DND-41 (cell line): ENCODE results near the gene HOPX.

Source experiments
- ATAC-seq: fragments of 200-7000 bp; cut with Tn5 transposase; 3 replicates; pipeline ENCODE4 v1.9.1; 2021; ENCODE audit warnings: low read depth; ENCODE audit not compliant: insufficient read depth
- DNase-seq: peaks from one replicate; pipeline ENCODE4 v3.0.0-alpha.2; 2020
- H2AFZ ChIP-seq: 2 replicates; pipeline ENCODE4 v1.6.0; 2012; ENCODE audit warnings: low read depth, low read length
- H3K27ac ChIP-seq: 2 replicates; pipeline ENCODE4 v1.5.1; 2012; ENCODE audit warnings: low read length, inconsistent platforms
- H3K27me3 ChIP-seq: fragments of 200-600 bp; sonication (generic); 2 replicates; pipeline ENCODE4 v1.6.0; 2012; ENCODE audit warnings: low read length, mild to moderate bottlenecking, inconsistent platforms; ENCODE audit not compliant: insufficient read depth, poor library complexity
- H3K36me3 ChIP-seq: 2 replicates; pipeline ENCODE4 v1.5.1; 2012; ENCODE audit warnings: low read length, inconsistent platforms; ENCODE audit not compliant: insufficient read depth
- H3K4me1 ChIP-seq: 2 replicates; pipeline ENCODE4 v1.5.1; 2012; ENCODE audit warnings: mild to moderate bottlenecking, low read length; ENCODE audit not compliant: insufficient read depth
- H3K4me2 ChIP-seq: 2 replicates; pipeline ENCODE4 v1.6.0; 2012; ENCODE audit warnings: mild to moderate bottlenecking, moderate library complexity, low read length, inconsistent platforms; ENCODE audit not compliant: insufficient read depth
- H3K4me3 ChIP-seq, 2 experiments: fragments of 200-600 bp in 1 of 2; shearing (Covaris generic) in 1 of 2; 2 replicates each; pipeline ENCODE4 v1.5.1; 2012 to 2016; ENCODE audit warnings: inconsistent platforms in 2 of 2, low read length in 2 of 2, mild to moderate bottlenecking in 2 of 2, low read depth in 1 of 2, moderate library complexity in 1 of 2
- H3K79me2 ChIP-seq: 2 replicates; pipeline ENCODE4 v1.6.0; 2012; ENCODE audit warnings: low read length, inconsistent platforms; ENCODE audit not compliant: insufficient read depth
- H3K9ac ChIP-seq: 2 replicates; pipeline ENCODE4 v1.6.0; 2012; ENCODE audit warnings: low read depth, mild to moderate bottlenecking, inconsistent platforms, low read length, moderate library complexity
- H3K9me3 ChIP-seq: 2 replicates; pipeline ENCODE4 v1.5.1; 2012; ENCODE audit warnings: low read length, moderate library complexity, mild to moderate bottlenecking, inconsistent platforms; ENCODE audit not compliant: insufficient read depth, severe bottlenecking
- H4K20me1 ChIP-seq: 2 replicates; pipeline ENCODE4 v1.6.0; 2012; ENCODE audit warnings: low read length; ENCODE audit not compliant: insufficient read depth
- EZH2 ChIP-seq: IDR thresholded peaks from 3 replicates; pipeline ENCODE4 v1.6.1; 2012; ENCODE audit warnings: borderline replicate concordance, low read depth, mild to moderate bottlenecking, moderate library complexity, low read length, inconsistent platforms; ENCODE audit not compliant: severe bottlenecking
- TF ChIP-seq, protein P1 (sequence below): IDR thresholded peaks from 2 replicates; pipeline ENCODE4 v1.5.1; 2012; ENCODE audit warnings: borderline replicate concordance, low read length, moderate library complexity, mild to moderate bottlenecking; ENCODE audit not compliant: poor library complexity, severe bottlenecking; ENCODE audit errors: extremely low read depth

The HOPX gene

DNA sequence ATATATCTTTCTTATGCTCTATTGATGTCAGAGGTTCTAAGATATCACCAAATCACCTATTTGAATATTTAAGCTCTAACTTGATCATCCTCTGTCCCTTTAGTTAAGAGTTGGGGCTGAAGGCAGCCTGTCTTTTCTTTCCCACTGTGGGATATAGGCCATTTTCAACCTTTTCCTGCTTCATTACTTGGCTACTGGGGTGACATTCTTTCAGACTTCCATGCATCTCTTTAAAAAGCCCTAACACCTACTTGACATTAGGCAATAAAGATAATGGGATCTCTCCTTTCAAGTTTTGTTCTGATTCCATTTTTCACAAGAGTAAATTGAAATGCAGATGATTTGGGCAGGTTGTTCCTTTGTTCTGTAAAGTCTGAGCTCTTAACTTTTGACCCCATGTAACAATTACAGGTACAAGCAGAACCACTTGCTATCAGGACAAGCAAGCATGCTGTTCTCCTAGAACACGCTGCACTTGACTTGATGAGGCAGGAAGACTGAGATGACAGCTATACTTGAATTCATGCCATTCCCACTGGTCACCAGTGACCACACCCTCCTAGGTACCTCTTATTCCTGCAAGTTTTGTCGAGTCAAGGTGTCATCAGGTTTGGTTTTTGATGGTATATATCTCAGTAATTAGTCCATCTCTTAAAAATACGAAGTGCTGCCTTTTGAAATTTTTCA lies 18.2 kb downstream of the HOPX start:
- Histone ChIP-seq H3K27ac (no peak overlapping the region), H3K4me1 (no peaks in the 10 kb centered on the region), H3K4me2 (no peak overlapping the region), H3K4me3 (no peak overlapping the region), H3K36me3 (no peaks in the 10 kb centered on the region), H4K20me1 (no peaks in the 10 kb centered on the region), H3K79me2 (no peaks in the 10 kb centered on the region), H3K9me3 (no peaks in the 10 kb centered on the region), H2AFZ (no peak overlapping the region), H3K27me3 (peaks cover 4% of the 10 kb centered on the region), H3K9ac (no peak overlapping the region)
- TF ChIP-seq, protein P1, sequence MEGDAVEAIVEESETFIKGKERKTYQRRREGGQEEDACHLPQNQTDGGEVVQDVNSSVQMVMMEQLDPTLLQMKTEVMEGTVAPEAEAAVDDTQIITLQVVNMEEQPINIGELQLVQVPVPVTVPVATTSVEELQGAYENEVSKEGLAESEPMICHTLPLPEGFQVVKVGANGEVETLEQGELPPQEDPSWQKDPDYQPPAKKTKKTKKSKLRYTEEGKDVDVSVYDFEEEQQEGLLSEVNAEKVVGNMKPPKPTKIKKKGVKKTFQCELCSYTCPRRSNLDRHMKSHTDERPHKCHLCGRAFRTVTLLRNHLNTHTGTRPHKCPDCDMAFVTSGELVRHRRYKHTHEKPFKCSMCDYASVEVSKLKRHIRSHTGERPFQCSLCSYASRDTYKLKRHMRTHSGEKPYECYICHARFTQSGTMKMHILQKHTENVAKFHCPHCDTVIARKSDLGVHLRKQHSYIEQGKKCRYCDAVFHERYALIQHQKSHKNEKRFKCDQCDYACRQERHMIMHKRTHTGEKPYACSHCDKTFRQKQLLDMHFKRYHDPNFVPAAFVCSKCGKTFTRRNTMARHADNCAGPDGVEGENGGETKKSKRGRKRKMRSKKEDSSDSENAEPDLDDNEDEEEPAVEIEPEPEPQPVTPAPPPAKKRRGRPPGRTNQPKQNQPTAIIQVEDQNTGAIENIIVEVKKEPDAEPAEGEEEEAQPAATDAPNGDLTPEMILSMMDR, result no peak
- no peak for TF ChIP-seq EZH2
- DNase-seq (no peak), ATAC-seq (no peak)

DNA sequence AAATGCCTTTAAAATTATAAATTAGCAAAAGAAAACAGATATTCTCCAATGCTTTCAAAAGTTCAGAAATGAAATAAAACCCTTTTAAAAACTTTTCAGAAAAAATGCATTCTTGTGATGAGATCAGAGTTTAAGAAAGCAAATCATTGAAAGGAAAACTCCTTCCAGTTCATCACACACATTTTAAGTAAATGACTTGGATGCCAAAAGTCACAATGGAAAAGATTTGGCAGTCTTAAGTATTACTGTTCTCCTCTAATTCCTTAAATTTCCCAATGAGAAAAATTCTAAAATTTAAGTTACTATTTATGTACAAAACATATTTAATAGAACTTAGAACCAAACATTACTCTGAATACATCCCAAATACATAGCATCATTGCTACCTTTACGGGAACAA lies 21.1 kb downstream of the HOPX start:
- no peak overlapping the region for H3K27ac ChIP-seq
- H3K79me2 ChIP-seq, result no peaks in the 10 kb centered on the region
- no peaks in the 10 kb centered on the region for H3K9me3 ChIP-seq
- peaks cover 4% of the 10 kb centered on the region for H3K27me3 ChIP-seq
- DNase-seq, result no peak
- H3K36me3 ChIP-seq, result no peaks in the 10 kb centered on the region
- H4K20me1 ChIP-seq, result no peaks in the 10 kb centered on the region
- no peak for TF ChIP-seq EZH2
- TF ChIP-seq, protein P1, result no peak
- ATAC-seq, result no peak
- H3K4me1 ChIP-seq, result no peaks in the 10 kb centered on the region
- no peak overlapping the region for H3K4me3 ChIP-seq
- no peak overlapping the region for H3K4me2 ChIP-seq
- no peak overlapping the region for H2AFZ ChIP-seq
- no peak overlapping the region for H3K9ac ChIP-seq

DNA sequence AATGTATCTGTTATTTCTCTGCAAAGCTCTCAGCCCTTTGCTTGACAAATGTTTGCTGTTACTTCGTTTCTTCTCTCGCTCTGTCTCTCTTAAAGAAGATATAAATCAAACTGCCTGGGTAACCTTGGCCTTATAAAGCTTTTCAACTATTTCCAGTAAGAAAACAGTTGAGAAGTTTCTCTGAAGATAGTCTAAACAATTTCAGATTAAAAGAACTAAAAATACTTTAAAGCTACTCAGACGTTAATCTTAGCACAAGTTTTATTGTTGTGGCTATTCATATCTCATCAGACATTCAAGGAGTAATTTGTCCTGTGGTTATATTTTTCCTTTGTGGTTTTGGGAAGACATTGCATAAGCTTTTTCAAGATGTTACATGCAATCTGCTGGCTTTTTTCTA lies 22.6 kb downstream of the HOPX start:
- TF ChIP-seq EZH2, result no peak
- TF ChIP-seq, protein P1, result no peak
- Histone ChIP-seq H3K9me3 (no peaks in the 10 kb centered on the region), H2AFZ (no peak overlapping the region), H3K9ac (no peak overlapping the region), H3K27me3 (peaks cover 4% of the 10 kb centered on the region), H3K4me1 (peaks cover 2% of the 10 kb centered on the region; the same call in 1 of the 2 replicates), H4K20me1 (no peaks in the 10 kb centered on the region), H3K4me3 (no peak overlapping the region), H3K27ac (no peak overlapping the region), H3K79me2 (no peaks in the 10 kb centered on the region), H3K4me2 (no peak overlapping the region), H3K36me3 (no peaks in the 10 kb centered on the region)
- no peak for DNase-seq
- no peak for ATAC-seq
